Activated CD4-positive, alpha-beta T cell treated with anti-CD3 and anti-CD28 coated beads, Interleukin-2, amount 10 ng/mL, durations not matched to agents 24 days and 14 days (primary cell): ENCODE measurements around the gene NEK5. TPM values are rescaled to one million over a fixed set of nuclear protein-coding genes. Genes with fewer than 3 reads are reported as not detected.
A peak's percentile ranks its signal among the peaks of the same experiment; 100 is the strongest.

Experiments used
- DNase-seq: peaks from one replicate; pipeline ENCODE4 v3.0.0; 2022
- H3K27ac Mint-ChIP-seq: one replicate; pipeline ENCODE4 v1.8.0; 2022; ENCODE audit warnings: mild to moderate bottlenecking, mixed read lengths
- H3K27me3 Mint-ChIP-seq: one replicate; pipeline ENCODE4 v1.8.0; 2022; ENCODE audit warnings: mixed read lengths
- H3K36me3 Mint-ChIP-seq: one replicate; pipeline ENCODE4 v1.8.0; 2022; ENCODE audit warnings: low read depth, mild to moderate bottlenecking, mixed read lengths
- H3K4me1 Mint-ChIP-seq: one replicate; pipeline ENCODE4 v1.8.0; 2021; ENCODE audit warnings: mixed read lengths
- H3K4me3 Mint-ChIP-seq: one replicate; pipeline ENCODE4 v1.8.0; 2022; ENCODE audit warnings: mild to moderate bottlenecking, moderate library complexity, mixed read lengths
- H3K9me3 Mint-ChIP-seq: one replicate; pipeline ENCODE4 v1.8.0; 2021; ENCODE audit warnings: mixed read lengths
- intact Hi-C: fragments of 100-400 bp; cut with micrococcal nuclease; formaldehyde crosslinking; loops from one replicate; pipeline ENCODE4 v1.15.1; 2023
- total RNA-seq: library from RNA; stranded (reverse); gene quantifications from 2 replicates; pipeline ENCODE4 v1.2.3, GENCODE V29; 2022

NEK5 gene
- total RNA-seq, 1 donor from 2014 or later, result not detected

GRCh38 chr13:52005841-52006522, 122.9 kb downstream of the NEK5 start:
- H3K36me3 Mint-ChIP-seq, result no peaks in the 10 kb centered on the region
- peaks cover 2% of the 10 kb centered on the region for H3K4me1 Mint-ChIP-seq
- H3K27ac Mint-ChIP-seq, result no peak overlapping the region
- peaks cover 44% of the 10 kb centered on the region for H3K27me3 Mint-ChIP-seq
- no peak overlapping the region for H3K4me3 Mint-ChIP-seq
- intact Hi-C loops, result no loop called here
- H3K9me3 Mint-ChIP-seq, result no peaks in the 10 kb centered on the region
- no peak for DNase-seq

- no peak overlapping the region for H3K27ac Mint-ChIP-seq
- no peak for DNase-seq
- no peaks in the 10 kb centered on the region for H3K36me3 Mint-ChIP-seq
- intact Hi-C loops, result no loop called here
- H3K4me1 Mint-ChIP-seq, result no peaks in the 10 kb centered on the region
- no peak overlapping the region for H3K4me3 Mint-ChIP-seq
- H3K27me3 Mint-ChIP-seq, result peaks cover 35% of the 10 kb centered on the region
- no peaks in the 10 kb centered on the region for H3K9me3 Mint-ChIP-seq
Measured at GRCh38 chr13:52004511-52005170, 124.2 kb downstream of the NEK5 start.

GRCh38 chr13:52003541-52003940, 125.3 kb downstream of the NEK5 start:
- intact Hi-C loops, result no loop called here
- DNase-seq, result no peak
- Mint-ChIP-seq H3K9me3 (no peaks in the 10 kb centered on the region), H3K4me3 (no peak overlapping the region), H3K36me3 (no peaks in the 10 kb centered on the region), H3K27me3 (peaks cover 29% of the 10 kb centered on the region), H3K27ac (no peak overlapping the region), H3K4me1 (no peaks in the 10 kb centered on the region)

- Mint-ChIP-seq H3K9me3 (no peaks in the 10 kb centered on the region), H3K27ac (no peak overlapping the region), H3K4me1 (no peaks in the 10 kb centered on the region), H3K27me3 (peaks cover 24% of the 10 kb centered on the region), H3K4me3 (no peak overlapping the region), H3K36me3 (no peaks in the 10 kb centered on the region)
- DNase-seq, result no peak
- intact Hi-C loops, result no loop called here
Measured at GRCh38 chr13:52002361-52002760, 126.5 kb downstream of the NEK5 start.

GRCh38 chr13:52001120-52001731, 127.6 kb downstream of the NEK5 start:
- intact Hi-C loops, result loop anchor here (1.0 to 2.0 kb wide), 3 partner anchors 126 to 449 kb away; partner anchors contain the start of gene VPS36
- peak; percentile 62 for DNase-seq
- peaks cover 18% of the 10 kb centered on the region for H3K27me3 Mint-ChIP-seq
- H3K9me3 Mint-ChIP-seq, result no peaks in the 10 kb centered on the region
- no peaks in the 10 kb centered on the region for H3K36me3 Mint-ChIP-seq
- H3K4me3 Mint-ChIP-seq, result no peak overlapping the region
- no peak overlapping the region for H3K27ac Mint-ChIP-seq
- no peaks in the 10 kb centered on the region for H3K4me1 Mint-ChIP-seq

- Mint-ChIP-seq H3K36me3 (no peaks in the 10 kb centered on the region), H3K27me3 (peaks cover 18% of the 10 kb centered on the region), H3K9me3 (no peaks in the 10 kb centered on the region), H3K4me1 (peaks cover 2% of the 10 kb centered on the region), H3K27ac (no peak overlapping the region), H3K4me3 (no peak overlapping the region)
- intact Hi-C loops, result loop anchor here (2.0 kb wide), 1 partner anchor 237 kb away; no protein-coding TSS in a partner anchor
- DNase-seq, result no peak
Measured at GRCh38 chr13:51999921-52000320, 129.0 kb downstream of the NEK5 start.

- no peak overlapping the region for H3K4me3 Mint-ChIP-seq
- no peaks in the 10 kb centered on the region for H3K9me3 Mint-ChIP-seq
- peaks cover 19% of the 10 kb centered on the region for H3K27me3 Mint-ChIP-seq
- H3K36me3 Mint-ChIP-seq, result no peaks in the 10 kb centered on the region
- H3K27ac Mint-ChIP-seq, result no peak overlapping the region
- no peak for DNase-seq
- H3K4me1 Mint-ChIP-seq, result peaks cover 2% of the 10 kb centered on the region
- intact Hi-C loops, result no loop called here
Measured at GRCh38 chr13:51999510-51999911, 129.4 kb downstream of the NEK5 start.

- no peak overlapping the region for H3K27ac Mint-ChIP-seq
- no peaks in the 10 kb centered on the region for H3K36me3 Mint-ChIP-seq
- H3K27me3 Mint-ChIP-seq, result peaks cover 21% of the 10 kb centered on the region
- no peak overlapping the region for H3K4me3 Mint-ChIP-seq
- no peaks in the 10 kb centered on the region for H3K9me3 Mint-ChIP-seq
- intact Hi-C loops, result no loop called here
- DNase-seq, result no peak
- H3K4me1 Mint-ChIP-seq, result peaks cover 2% of the 10 kb centered on the region
Measured at GRCh38 chr13:51998723-51999509, 130.0 kb downstream of the NEK5 start.

GRCh38 chr13:51997641-51998330, 131.1 kb downstream of the NEK5 start:
- Mint-ChIP-seq H3K27me3 (peaks cover 24% of the 10 kb centered on the region), H3K4me3 (no peak overlapping the region)

GRCh38 chr13:51997186-51997585, 131.7 kb downstream of the NEK5 start:
- intact Hi-C loops, result no loop called here
- H3K36me3 Mint-ChIP-seq, result no peaks in the 10 kb centered on the region
- no peak overlapping the region for H3K4me3 Mint-ChIP-seq

More at GRCh38 chr13:51997641-51998330, 131.1 kb downstream of the NEK5 start:
- intact Hi-C loops, result no loop called here
- Mint-ChIP-seq H3K36me3 (no peaks in the 10 kb centered on the region), H3K9me3 (no peaks in the 10 kb centered on the region), H3K4me1 (peaks cover 2% of the 10 kb centered on the region), H3K27ac (no peak overlapping the region)
- DNase-seq, result no peak

GRCh38 chr13:51996641-51997040, 132.2 kb downstream of the NEK5 start:
- Mint-ChIP-seq H3K27ac (no peak overlapping the region), H3K36me3 (no peaks in the 10 kb centered on the region), H3K4me3 (no peak overlapping the region), H3K4me1 (peaks cover 2% of the 10 kb centered on the region), H3K9me3 (no peaks in the 10 kb centered on the region), H3K27me3 (peaks cover 24% of the 10 kb centered on the region)
- intact Hi-C loops, result no loop called here
- DNase-seq, result no peak

More at GRCh38 chr13:51997186-51997585, 131.7 kb downstream of the NEK5 start:
- Mint-ChIP-seq H3K4me1 (peaks cover 2% of the 10 kb centered on the region), H3K9me3 (no peaks in the 10 kb centered on the region), H3K27me3 (peaks cover 24% of the 10 kb centered on the region), H3K27ac (no peak overlapping the region)
- no peak for DNase-seq

- DNase-seq, result peak; percentile 50
- H3K4me1 Mint-ChIP-seq, result peaks cover 2% of the 10 kb centered on the region
Measured at GRCh38 chr13:51995677-51996551, 133.0 kb downstream of the NEK5 start.

More at GRCh38 chr13:51995677-51996551, 133.0 kb downstream of the NEK5 start:
- Mint-ChIP-seq H3K27ac (no peak overlapping the region), H3K36me3 (no peaks in the 10 kb centered on the region), H3K9me3 (no peaks in the 10 kb centered on the region), H3K27me3 (peaks cover 20% of the 10 kb centered on the region), H3K4me3 (no peak overlapping the region)
- intact Hi-C loops, result no loop called here
